Mesothelial cell of epicardium (in vitro differentiated cells): ENCODE data around the gene FBXL4. TPM values are rescaled to one million over a fixed set of nuclear protein-coding genes. Genes with fewer than 3 reads are reported as not detected.

ENCODE experiments used
- DNase-seq, 2 experiments: peaks; one replicate each; pipeline ENCODE4 v3.0.0; 2021; ENCODE audit warnings: low spot score in 2 of 2; ENCODE audit not compliant: unreplicated experiment in 2 of 2
- H3K27ac Mint-ChIP-seq: 2 replicates; pipeline ENCODE4 v1.8.0; 2021; ENCODE audit warnings: mixed read lengths
- H3K27me3 Mint-ChIP-seq: 2 replicates; pipeline ENCODE4 v1.8.0; 2021; ENCODE audit warnings: low read depth, mixed read lengths
- H3K36me3 Mint-ChIP-seq: 2 replicates; pipeline ENCODE4 v1.8.0; 2021; ENCODE audit warnings: mixed read lengths
- H3K4me1 Mint-ChIP-seq: 2 replicates; pipeline ENCODE4 v1.8.0; 2021; ENCODE audit warnings: mixed read lengths
- H3K4me3 Mint-ChIP-seq: 2 replicates; pipeline ENCODE4 v1.8.0; 2021; ENCODE audit warnings: mild to moderate bottlenecking, moderate library complexity, mixed read lengths
- H3K9me3 Mint-ChIP-seq: 2 replicates; pipeline ENCODE4 v1.8.0; 2021; ENCODE audit warnings: mixed read lengths
- total RNA-seq: library from RNA; stranded (reverse); gene quantifications from 3 replicates; pipeline ENCODE4 v1.2.1, GENCODE V29; 2021
- TF ChIP-seq, protein P1 (sequence below): fragments of 200-600 bp; sonication (generic); IDR thresholded peaks from one replicate; pipeline ENCODE4 v1.5.0; 2021; ENCODE audit warnings: antibody characterized with exemption; ENCODE audit not compliant: unreplicated experiment

Gene FBXL4
- total RNA-seq, 1 donor from 2014 or later: 21.2 TPM

DNA sequence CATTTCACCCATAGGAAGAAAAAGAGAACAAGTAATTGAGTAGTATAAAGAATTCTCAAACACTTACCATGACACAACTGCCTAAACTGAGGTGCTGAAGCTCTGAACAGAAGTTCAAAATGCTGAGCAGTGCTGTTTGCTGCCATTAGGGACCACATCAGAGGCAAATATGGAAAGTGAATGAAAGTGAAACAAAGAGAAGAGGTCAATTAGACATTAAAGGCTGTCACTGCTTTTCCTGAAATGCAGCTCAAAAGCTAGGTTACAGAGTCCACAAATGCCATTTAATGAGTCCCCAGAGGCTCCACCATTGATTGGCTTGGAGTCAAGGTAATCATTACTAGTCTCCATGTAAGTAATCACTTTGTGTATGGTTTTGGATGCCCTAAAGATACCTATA is 67.3 kb downstream of the FBXL4 start:
- H3K27me3 Mint-ChIP-seq: no peaks in the 10 kb centered on the region
- TF ChIP-seq, protein P1, sequence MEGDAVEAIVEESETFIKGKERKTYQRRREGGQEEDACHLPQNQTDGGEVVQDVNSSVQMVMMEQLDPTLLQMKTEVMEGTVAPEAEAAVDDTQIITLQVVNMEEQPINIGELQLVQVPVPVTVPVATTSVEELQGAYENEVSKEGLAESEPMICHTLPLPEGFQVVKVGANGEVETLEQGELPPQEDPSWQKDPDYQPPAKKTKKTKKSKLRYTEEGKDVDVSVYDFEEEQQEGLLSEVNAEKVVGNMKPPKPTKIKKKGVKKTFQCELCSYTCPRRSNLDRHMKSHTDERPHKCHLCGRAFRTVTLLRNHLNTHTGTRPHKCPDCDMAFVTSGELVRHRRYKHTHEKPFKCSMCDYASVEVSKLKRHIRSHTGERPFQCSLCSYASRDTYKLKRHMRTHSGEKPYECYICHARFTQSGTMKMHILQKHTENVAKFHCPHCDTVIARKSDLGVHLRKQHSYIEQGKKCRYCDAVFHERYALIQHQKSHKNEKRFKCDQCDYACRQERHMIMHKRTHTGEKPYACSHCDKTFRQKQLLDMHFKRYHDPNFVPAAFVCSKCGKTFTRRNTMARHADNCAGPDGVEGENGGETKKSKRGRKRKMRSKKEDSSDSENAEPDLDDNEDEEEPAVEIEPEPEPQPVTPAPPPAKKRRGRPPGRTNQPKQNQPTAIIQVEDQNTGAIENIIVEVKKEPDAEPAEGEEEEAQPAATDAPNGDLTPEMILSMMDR: no peak
- no peak for DNase-seq
- no peaks in the 10 kb centered on the region for H3K9me3 Mint-ChIP-seq
- no peak overlapping the region for H3K4me3 Mint-ChIP-seq
- H3K4me1 Mint-ChIP-seq: no peaks in the 10 kb centered on the region
- H3K36me3 Mint-ChIP-seq: peaks cover 14% of the 10 kb centered on the region
- no peak overlapping the region for H3K27ac Mint-ChIP-seq

DNA sequence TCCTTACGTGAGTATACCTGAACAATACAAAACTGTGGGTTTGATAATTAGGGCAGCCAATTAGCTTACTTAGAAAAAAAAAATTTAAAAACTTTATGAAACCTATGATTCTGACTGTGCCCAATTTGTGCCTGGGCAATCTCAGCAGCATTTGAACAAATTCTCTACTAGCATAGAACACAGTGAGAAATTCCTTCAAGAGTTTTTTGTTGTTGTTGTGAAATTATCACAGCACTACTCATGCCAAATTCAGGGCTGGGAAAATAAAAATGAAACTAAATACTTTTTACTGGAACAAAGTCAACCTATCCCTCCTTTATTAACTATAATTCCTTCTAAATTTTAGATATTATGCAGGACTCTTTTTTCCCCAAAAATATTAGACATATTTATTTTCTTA is 70.5 kb downstream of the FBXL4 start:
- Mint-ChIP-seq H3K4me3 (no peak overlapping the region), H3K36me3 (peaks cover 12% of the 10 kb centered on the region)

DNA sequence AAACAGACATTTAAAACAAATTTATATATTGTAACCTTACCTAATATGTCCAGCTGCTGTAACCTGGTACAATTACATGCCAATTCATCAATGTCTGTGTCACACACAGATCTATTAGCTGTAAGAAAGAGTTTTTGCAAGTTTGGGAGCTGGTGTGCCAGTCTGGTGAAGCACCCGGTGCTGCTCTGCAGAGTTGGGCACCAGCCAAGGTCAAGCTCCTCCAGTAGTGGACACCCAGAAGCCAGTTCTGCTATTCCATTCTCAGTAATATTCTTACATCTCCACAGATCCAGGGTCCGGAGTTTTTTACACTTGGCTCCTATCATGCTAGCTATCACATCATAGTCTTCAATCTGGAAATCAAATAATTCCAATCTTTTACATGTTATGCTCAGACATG is 72.4 kb downstream of the FBXL4 start:
- TF ChIP-seq, protein P1: no peak
- no peaks in the 10 kb centered on the region for H3K4me1 Mint-ChIP-seq
- peaks cover 23% of the 10 kb centered on the region for H3K36me3 Mint-ChIP-seq
- no peak overlapping the region for H3K4me3 Mint-ChIP-seq
- H3K27me3 Mint-ChIP-seq: no peaks in the 10 kb centered on the region
- H3K9me3 Mint-ChIP-seq: no peaks in the 10 kb centered on the region
- H3K27ac Mint-ChIP-seq: no peak overlapping the region
- DNase-seq: no peak

More for the DNA sequence above, 70.5 kb downstream of the FBXL4 start:
- Mint-ChIP-seq H3K27me3 (no peaks in the 10 kb centered on the region), H3K9me3 (no peaks in the 10 kb centered on the region), H3K4me1 (no peaks in the 10 kb centered on the region), H3K27ac (no peak overlapping the region)
- no peak for DNase-seq
- TF ChIP-seq, protein P1: no peak

DNA sequence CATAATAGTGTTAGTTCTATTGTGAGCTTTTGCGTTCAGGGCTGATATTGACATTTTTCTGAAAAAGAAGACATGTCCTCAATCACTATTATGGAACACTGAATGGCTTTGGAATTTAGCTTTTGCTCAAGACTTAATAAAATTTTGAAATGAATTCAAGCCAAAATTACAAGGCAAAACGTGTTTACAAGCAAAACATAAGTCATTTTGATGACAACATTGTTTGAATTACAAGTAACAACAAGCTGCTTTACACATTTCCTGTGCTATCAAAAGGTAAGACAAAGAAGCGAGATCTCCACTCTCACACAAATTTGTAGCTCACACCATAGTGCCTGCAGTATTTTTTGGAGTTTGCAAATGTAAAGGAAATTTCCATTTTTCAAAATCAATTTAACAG is 75.9 kb downstream of the FBXL4 start:
- H3K27ac Mint-ChIP-seq: no peak overlapping the region
- H3K9me3 Mint-ChIP-seq: no peaks in the 10 kb centered on the region
- H3K36me3 Mint-ChIP-seq: peaks cover 17% of the 10 kb centered on the region
- DNase-seq: no peak
- TF ChIP-seq, protein P1: no peak
- H3K4me3 Mint-ChIP-seq: no peak overlapping the region
- H3K4me1 Mint-ChIP-seq: no peaks in the 10 kb centered on the region
- no peaks in the 10 kb centered on the region for H3K27me3 Mint-ChIP-seq

DNA sequence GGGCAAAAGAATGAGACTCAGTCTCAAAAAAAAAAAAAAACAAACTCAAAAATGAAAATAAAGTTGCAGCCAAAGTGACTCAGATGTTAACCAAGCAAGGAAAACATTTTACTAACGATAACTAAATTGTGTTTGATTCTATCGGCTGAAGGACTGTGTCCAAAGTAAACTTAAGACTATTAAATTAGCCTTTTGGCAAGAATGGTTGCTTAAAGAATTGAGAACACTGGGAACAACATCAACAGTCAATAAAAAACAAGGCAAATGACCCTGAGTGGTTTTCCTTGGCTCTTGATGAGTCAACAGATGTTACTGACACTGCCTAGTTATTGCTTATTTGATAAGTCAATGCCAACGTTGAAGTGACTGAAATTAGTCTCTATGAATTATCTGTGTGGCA is 76.7 kb downstream of the FBXL4 start:
- Mint-ChIP-seq H3K4me3 (no peak overlapping the region), H3K27ac (no peak overlapping the region), H3K4me1 (no peaks in the 10 kb centered on the region), H3K9me3 (peaks cover 4% of the 10 kb centered on the region), H3K27me3 (no peaks in the 10 kb centered on the region), H3K36me3 (peaks cover 22% of the 10 kb centered on the region)
- TF ChIP-seq, protein P1: no peak
- no peak for DNase-seq

DNA sequence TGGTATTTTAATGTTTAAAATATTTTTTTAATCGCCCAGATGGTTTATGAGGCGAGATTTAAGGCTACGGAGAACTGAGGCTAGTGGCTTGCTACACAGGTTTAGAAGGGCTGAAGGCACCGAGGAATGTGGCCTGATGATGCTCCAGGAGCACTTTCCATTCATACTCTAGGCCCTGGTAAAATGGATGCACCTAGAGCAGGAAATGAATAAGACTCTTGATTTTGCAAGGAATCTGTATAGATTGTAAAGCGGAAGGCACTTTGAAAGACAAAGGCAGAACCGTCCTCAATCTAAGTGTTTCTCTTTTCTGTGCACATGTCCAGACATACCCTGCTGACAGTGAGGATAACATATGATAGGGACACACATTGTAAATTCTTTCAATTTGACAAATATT is 83.2 kb downstream of the FBXL4 start:
- no peak for DNase-seq
- H3K27ac Mint-ChIP-seq: no peak overlapping the region
- peaks cover 7% of the 10 kb centered on the region for H3K36me3 Mint-ChIP-seq
- H3K4me3 Mint-ChIP-seq: no peak overlapping the region
- no peaks in the 10 kb centered on the region for H3K4me1 Mint-ChIP-seq
- no peaks in the 10 kb centered on the region for H3K27me3 Mint-ChIP-seq
- H3K9me3 Mint-ChIP-seq: peaks cover 5% of the 10 kb centered on the region
- TF ChIP-seq, protein P1: no peak
